Omental fat pad (tissue), 4 donors: Measurements from ENCODE around the gene SCYGR2. TPM values are rescaled to one million over a fixed set of nuclear protein-coding genes. Genes with fewer than 3 reads are reported as not detected.

ENCODE experiments used
- ATAC-seq: fragments of 150-250 bp; one replicate; pipeline ENCODE4 v1.9.1; 2016; ENCODE audit warnings: mild to moderate bottlenecking, moderate library complexity; ENCODE audit not compliant: low FRiP score
- DNase-seq: peaks from one replicate; pipeline ENCODE4 v3.0.0-alpha.2; 2019; ENCODE audit warnings: low spot score
- total RNA-seq, 4 donors: library from RNA; depleted of rRNA; stranded (reverse); fragments of >200 nt; gene quantifications; one replicate each; pipeline ENCODE4 v1.1.0, GENCODE V29; 2016
- TF ChIP-seq, protein P1 (sequence below), 3 donors: fragments of 450-650 bp; IDR thresholded peaks; one replicate each; pipeline ENCODE4 v1.5.1; 2016 to 2017; ENCODE audit warnings: antibody characterized with exemption in 3 of 3, mild to moderate bottlenecking in 3 of 3, moderate library complexity in 2 of 3

The SCYGR2 gene
- total RNA-seq, 4 donors from 2014 or later = not detected

DNA sequence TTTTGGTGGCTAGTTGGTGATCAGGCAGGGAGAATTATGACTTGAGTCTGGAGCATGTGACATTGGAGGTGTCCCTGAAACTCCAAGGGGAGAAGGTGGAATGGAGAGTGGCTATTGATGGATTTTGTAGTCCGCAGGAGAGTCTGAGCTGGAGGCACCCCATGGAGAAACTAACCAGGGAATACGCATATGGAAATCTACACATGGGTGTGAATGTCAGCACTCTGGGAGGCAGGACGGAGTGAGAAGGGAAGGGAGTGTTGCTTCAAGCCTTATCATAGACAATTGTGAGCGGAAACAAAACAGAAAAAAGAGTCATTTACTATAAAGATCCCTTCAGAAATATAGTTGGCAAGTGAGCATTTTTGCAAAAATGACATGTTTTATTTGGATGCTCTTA, 17.9 kb downstream of the SCYGR2 start:
- ATAC-seq (no peak), DNase-seq (no peak)
- TF ChIP-seq, protein P1, sequence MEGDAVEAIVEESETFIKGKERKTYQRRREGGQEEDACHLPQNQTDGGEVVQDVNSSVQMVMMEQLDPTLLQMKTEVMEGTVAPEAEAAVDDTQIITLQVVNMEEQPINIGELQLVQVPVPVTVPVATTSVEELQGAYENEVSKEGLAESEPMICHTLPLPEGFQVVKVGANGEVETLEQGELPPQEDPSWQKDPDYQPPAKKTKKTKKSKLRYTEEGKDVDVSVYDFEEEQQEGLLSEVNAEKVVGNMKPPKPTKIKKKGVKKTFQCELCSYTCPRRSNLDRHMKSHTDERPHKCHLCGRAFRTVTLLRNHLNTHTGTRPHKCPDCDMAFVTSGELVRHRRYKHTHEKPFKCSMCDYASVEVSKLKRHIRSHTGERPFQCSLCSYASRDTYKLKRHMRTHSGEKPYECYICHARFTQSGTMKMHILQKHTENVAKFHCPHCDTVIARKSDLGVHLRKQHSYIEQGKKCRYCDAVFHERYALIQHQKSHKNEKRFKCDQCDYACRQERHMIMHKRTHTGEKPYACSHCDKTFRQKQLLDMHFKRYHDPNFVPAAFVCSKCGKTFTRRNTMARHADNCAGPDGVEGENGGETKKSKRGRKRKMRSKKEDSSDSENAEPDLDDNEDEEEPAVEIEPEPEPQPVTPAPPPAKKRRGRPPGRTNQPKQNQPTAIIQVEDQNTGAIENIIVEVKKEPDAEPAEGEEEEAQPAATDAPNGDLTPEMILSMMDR (IDR thresholded peaks at IDR 0.05) = no peak

DNA sequence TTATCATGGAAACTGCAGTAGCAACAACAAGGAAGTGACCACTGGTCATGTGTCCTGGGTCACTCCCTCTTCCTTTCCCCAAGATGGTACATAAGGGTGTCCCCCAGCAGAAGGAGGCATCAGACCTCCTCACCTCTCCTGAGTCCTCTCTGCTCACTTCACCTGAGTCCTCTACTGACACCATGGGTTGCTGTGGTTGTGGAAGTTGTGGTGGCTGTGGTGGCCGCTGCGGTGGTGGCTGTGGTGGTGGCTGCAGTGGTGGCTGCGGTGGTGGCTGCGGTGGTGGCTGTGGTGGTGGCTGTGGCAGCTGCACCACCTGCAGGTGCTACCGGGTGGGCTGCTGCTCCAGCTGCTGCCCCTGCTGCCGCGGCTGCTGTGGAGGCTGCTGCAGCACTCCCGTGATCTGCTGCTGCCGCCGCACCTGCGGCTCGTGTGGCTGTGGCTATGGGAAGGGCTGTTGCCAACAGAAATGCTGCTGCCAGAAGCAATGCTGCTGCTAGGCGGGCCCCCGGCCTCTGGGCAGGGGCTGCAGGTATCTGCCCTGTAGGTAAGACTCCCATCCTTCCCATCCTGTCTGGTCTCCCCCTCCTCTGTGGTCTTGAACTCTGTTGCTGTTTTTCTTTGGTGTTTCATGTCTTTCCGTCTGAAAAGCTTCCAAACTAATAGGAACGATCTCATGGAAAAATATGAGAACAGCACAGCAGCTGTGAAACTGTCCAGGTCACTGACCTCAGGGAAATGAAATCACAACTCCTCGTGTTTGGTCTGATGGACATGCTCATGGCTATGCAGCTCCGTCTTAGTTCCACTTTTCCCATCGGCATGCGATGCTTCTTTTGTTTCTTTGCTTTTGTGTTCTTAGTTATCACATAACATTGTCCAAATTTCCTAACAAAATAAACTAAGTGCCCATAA, 18.9 kb downstream of the SCYGR2 start, which contains the start of gene SCYGR4:
SCYGR4 (plus strand) TSS at position 183 of the 915 bp plus-strand sequence; CDS start at position 183, 0 bp downstream.
- TF ChIP-seq, protein P1 (IDR thresholded peaks at IDR 0.05) = no peak
- DNase-seq (no peak), ATAC-seq (no peak)

DNA sequence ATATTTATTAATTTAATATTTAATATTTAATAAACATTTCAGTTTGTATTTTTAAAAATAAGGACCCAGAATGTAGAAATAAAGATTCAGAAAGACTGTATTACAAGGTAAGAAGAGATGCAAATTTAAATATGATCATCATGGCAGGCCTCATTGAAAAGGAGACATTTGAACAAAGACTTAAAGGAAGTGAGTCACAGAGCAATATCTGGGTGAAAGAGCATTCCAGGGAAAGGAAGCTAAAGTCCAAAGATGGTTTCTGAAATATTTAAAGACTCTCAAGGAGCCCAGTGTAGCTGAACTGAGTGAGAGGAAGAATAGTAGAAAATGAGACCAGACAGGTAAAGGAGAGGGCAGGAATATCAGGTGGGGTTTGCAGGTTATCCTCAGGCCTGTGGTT, 24.5 kb downstream of the SCYGR2 start:
- no peak for DNase-seq

DNA sequence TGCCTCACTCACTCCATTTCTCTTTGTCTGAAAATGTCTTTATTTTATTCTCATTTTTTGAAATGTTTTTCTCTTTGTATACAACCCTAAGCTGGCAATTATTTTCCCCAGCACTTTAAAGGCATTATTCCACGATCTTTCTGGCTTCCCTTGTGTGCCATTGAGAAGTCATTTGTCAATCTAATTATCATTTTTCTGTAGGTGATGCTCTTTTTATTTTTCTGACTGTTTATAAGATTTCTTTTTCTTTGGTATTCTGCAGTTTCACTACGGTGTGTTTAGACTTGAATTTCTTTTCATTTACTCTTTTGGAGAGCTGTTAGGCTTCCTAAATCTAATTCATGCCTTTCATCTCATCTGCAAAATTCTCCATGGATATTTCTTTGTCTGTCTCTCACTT, 26.7 kb downstream of the SCYGR2 start:
- ATAC-seq (no peak), DNase-seq (no peak)
- TF ChIP-seq, protein P1 (IDR thresholded peaks at IDR 0.05) = no peak

More for the DNA sequence above, 24.5 kb downstream of the SCYGR2 start:
- no peak for ATAC-seq
- TF ChIP-seq, protein P1 (IDR thresholded peaks at IDR 0.05) = no peak

DNA sequence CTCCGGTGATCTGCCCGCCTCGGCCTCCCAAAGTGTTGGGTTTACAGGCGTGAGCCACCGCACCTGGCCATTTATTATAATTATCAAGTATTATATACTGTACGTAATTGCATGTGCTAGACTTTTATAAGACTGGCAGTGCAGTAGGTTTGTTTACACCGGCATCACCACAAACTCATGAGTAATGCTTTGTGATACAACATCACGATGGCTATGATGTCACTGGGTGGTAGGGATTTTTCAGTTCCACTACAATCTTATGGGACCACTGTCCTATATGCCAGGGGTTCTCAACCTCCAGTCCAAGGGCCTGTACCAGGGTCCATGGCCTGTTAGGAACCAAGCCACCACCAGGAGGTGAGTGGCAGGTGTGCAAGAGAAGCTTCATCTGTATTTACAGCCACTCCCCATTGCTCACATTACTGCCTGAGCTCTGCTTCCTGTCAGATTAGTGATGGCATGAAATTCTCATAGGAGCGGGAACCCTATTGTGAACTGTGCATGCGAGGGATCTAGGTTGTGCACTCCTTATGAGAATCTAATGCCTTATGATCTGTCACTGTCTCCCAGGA, 28.0 kb downstream of the SCYGR2 start:
- ATAC-seq (no peak), DNase-seq (no peak)
- TF ChIP-seq, protein P1 (IDR thresholded peaks at IDR 0.05) = no peak

DNA sequence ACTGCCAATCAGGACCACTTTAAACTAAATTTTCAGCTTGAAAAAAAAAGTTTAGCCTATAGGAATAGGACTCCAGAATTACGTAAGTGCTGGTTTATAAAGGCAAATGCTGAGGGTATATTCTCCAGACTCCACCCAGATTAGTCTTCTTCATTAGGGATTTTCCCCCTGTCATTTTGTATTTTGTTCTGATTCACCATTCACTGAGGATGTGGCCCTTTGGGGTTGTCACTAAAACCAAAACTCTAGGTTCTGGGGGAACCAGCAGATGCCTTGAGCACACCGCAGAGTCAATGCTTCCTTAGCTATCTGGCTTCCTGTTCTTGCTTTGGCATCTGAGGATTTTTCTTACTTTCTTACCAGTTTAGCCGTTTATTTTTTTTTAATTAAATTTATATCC, 29.1 kb downstream of the SCYGR2 start:
- DNase-seq (no peak), ATAC-seq (no peak)
- TF ChIP-seq, protein P1 (IDR thresholded peaks at IDR 0.05) = no peak
